Effector CD8-positive, alpha-beta T cell (primary cell): ENCODE measurements around the gene HIVEP3.
"Not testable (repeated sequence)": the region's sequence is repeated elsewhere in the genome, so short reads cannot be mapped to it uniquely, and the experiment has no call there.

Experiments
- DNase-seq: peaks from one replicate; lab custom pipeline; 2025; lab: John Stamatoyannopoulos, UW

The HIVEP3 gene

DNA sequence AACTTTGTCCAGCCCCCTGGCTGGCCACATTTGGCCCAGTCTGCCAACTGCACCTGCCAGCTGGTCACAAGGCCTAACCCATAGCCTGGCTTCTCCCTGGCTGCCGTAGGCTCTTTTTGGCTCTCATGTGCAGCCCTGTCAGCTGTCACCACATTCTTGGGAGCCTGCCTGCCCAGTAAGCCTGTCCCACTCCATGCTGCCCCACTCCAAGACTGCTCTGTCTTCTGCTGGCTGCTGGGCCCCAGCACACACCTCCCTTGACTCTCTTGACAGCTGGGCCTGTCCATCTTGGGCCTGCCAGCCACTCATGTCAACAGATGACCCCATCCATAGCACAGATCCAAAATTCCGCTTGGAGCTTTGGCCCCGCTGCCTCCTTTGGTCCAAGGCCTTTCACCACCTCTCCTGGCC, 360.0 kb downstream of the HIVEP3 start:
- no peak for DNase-seq

DNA sequence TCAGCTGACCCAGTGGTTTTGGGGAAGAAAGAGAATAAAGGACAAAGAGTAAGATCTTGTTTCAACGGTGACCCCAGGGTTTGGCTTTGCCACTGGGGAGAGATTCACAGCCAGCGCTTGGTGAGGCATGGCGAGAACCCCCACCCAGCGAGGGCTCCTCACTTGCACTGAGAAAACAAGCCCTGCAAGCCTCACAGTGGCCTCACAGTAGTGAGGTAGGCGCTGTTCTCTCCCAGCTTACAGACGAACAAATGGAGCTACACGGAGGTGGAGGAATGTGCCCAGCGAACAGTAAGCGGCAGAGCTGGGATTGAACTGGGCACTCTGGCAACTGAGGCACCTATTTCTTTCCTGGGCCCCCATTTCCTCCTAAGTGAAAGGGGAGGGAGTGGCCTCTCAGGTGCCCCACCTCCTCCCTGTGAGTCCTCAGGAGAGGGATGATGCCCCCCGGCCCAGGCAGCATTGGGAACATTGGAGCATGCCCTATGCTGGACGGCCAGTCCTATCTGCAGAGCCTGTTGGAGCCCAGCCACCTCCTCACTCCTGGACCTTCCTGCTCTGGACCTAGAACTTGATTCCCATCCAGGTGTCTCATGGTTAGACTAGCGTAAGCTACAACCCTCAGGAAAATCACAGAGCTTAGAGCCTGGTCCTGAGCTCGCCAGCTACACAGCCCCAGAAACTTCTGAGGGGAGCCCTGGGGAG, 360.8 kb downstream of the HIVEP3 start:
- DNase-seq, result no peak

DNA sequence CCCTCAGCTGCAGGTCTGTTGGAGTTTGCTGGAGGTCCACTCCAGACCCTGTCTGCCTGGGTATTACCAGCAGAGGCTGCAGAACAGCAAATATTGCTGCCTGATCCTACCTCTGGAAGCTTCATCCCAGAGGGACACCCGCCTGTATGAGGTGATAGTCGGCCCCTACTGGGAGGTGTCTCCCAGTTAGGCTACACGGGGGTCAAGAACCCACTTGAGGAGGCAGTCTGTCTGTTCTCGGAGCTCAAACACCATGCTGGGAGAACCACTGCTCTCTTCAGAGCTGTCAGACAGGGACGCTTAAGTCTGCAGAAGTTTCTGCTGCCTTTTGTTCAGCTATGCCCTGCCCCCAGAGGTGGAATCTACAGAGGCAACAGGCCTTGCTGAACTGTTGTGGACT, 364.0 kb downstream of the HIVEP3 start:
- not testable (repeated sequence) for DNase-seq

DNA sequence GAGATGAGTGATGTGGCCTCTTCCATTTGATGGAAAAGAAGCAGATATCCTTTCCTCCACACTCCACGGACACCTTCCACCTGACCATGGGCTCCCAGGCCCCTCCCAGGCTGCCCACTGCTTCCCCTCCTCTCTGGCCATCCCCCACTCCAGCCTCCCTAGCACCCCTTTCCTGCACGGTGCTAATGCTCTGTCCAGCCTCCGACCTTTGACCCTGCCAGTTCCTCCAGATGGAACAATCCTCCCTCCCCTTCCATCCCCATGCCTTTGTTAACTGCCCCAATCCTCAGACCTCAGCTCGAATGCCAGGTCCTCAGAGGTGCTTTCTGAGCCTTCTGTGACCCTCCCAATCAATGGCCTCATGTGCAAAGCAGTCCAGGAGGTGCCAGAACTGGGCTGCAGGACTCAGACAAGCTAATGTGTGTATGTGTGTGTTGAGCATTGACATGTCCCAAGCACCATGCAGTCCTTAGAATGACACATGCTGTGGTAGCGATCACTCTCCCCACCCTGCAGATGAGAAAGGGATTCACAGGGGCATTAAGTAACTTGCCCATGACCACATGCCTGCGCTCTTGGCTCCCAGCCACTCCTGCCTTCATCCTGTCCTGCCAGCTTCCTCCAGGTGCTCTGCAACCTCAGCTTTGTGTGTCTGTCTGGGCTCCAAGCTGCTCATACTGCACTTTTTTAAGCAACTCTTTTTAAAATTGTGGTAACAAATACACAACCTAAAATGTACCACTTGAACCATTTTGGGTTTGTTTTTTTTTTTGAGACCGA, 370.8 kb downstream of the HIVEP3 start:
- DNase-seq, result no peak

DNA sequence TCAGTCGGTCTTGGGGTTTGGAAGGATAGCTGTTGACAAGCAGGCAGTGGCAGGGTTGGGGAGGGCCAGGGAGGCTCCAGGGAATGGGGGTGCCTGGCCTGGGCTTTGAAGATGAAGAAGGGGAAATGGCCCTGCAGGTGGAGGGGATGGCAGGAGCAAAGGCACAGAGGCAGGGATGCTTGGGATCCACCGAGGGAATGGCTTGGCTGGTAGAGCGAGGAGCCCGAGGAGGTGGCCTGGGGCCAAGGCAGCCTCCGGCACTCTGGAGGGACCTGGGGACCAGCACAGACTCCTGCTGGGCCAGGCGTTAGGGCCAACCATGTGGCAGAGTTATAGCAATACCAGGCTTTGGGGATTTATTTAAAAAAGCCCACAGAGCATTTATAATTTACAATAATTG, 371.4 kb downstream of the HIVEP3 start:
- DNase-seq, result no peak

DNA sequence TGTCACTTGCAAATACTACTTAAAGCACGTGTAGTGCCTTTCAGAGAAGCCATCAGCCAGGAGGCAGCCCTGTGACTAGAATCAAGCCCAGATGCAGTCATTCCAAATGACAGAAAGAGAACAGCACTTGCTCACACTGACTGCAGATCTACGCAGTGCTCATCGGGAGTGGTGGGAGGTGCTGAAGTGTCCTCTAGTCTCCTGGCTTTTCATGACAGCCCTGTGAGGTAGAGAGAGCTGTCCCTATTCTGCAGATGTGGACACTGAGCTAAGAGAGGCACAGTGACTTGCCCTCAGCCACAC, 371.9 kb downstream of the HIVEP3 start:
- DNase-seq, result no peak

DNA sequence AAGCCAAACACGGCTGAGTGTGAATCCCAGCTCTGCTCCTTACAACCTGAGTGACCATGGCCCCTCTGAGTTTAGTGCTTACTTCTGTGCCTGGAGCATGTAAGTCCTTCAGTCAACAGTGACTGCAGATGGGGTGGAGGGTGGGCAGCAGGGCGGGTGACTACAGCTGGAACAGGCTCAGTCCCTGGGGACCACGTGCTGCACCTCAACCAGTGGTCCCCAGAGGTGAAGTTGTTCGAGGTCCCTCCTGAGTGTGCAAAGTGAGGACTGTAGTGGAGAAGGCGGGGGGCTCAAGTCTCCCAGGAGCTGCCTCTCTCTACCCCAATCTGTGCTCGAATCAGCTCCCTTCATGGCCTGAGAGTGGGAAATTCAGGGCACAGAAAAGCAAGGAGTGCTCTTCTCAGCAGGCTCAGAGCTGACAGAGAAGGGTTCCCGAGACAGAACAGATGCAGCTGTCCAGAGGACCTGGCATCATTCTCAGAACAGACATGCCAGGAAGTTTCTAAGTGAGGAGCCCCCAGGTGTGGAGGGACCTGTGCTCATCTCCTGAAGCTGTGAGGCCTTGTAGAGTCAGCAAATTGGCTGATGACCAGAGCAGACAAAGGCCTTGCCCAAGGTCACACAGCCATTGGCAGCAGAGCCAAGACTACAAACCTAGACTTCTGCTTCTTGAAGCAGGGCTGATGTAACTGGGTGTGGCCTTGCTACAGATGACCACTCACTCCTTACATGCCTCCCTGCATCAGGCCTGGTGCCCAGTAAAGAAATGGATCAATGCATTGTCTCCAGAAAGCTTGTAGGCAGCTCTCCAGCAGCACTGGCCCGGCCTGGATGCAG, 372.5 kb downstream of the HIVEP3 start:
- no peak for DNase-seq

DNA sequence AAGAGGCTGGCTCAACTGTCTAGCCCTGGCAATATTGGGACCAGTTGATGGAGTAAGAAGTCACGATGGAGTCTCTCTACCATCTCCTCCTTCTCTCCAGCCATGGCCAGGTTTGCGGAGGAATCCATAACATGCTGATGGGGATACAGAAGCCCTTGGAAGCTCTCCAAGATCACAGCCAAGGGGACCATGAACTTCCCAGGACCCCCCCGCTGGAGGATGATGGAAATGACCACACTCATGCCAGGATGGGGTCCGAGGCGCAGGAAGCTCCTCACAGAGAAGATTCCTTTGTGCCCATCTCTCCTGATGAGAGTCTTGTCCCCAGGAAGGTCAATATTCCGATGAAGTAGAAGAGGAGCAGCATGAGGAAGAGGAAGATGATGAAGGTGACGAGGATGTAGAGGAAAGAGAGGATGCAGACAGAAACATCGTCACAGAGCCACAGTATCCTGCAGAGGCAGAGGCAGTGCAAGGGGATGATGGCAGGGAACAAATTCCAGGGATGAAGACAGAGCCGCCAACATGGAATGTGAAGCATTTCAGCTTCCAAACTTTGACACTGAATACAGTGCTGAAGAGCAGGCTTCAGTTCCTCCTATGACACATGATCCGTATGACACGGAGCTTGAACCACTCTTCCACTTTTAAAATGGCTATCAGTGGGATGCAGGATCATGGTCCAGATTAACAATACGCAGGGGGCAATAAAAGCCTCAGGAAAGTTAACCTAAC, 376.4 kb downstream of the HIVEP3 start:
- DNase-seq, result no peak

DNA sequence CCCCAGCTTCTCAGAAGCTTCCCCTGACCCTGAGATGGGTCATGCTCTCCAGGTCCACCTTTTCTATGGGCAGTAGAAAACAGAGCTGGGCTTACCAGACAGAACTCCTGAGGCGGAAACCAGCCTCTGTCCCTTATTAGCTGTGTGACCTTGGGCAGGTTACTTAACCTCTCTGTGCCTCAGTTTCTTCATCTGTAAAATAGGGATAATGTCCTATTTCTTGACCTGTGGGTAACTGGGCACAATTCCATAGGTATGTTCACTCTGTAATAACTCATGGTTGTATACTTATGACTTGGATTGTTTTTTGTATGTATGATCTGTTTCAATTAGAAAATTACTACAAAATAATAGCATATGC, 377.1 kb downstream of the HIVEP3 start:
- DNase-seq, result no peak

DNA sequence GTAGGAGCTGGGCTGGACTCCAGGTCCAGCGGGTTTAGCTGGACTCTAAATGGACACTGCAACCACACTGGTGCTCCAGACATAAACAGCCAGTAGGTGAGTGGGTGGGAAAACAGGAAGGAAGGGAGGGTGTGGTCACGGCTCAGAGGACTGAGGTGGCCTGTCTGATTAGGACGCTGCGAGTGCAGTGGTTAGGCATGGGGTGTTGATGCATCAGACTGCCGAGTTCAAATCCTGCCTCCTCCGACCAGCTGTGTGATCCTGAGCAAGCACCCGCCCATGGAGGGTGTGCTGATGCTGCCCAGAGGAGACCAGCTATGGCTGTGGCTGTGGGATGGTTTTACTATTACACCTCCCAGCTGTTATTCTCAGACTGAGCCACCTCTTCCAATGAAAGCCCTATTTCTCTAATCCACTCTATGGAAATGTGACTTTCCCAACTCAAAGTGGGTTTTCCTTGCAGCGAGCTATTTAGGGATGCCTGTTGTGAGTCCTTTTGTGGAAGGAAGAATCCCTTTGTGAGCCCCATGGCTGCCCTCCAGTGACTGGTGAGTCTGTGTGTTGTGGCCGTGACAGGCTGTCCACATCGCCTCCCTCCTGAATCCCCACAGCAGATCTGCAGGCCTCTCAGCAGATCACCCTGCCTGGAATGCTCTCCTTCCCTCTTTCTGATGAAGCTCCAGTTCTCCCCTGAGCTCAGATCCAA, 377.7 kb downstream of the HIVEP3 start:
- no peak for DNase-seq

DNA sequence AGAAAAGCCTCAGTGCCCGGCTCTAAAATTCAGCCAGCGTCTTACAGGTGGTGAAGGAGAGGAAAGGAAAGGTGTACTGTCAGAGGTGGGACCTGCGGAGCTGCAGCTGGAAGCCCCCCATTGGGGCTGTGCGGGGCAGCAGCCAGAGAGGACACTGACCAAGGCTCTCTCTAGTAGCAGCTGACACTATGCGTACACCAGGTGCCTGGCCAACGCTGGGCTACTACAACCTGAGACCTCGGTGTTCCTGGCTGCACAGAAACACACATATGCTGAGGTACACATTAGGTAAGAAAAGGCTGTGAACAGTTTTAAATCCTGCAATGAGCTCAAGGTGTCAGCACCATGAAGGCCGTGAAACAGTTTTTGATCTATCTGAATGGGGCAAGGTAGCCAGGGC, 378.7 kb downstream of the HIVEP3 start:
- no peak for DNase-seq

DNA sequence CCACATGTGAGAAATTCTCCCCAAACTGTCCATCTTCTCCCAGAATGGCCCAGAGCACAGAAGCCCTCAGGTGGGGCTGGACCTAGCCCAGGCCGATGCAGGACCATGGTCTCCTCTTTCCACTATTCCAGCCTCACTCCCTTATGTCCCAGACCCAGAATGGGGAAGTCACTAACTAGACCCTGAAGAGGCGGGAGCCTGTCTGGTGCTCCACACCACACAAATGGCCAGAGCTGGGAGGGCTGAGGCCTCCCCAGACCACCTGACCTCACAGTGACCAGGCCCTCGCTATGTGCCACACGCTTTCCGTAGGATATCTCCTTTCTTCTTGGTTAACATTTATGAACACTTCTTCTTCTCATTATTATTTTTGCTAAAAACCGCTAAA, 379.3 kb downstream of the HIVEP3 start:
- DNase-seq, result no peak

DNA sequence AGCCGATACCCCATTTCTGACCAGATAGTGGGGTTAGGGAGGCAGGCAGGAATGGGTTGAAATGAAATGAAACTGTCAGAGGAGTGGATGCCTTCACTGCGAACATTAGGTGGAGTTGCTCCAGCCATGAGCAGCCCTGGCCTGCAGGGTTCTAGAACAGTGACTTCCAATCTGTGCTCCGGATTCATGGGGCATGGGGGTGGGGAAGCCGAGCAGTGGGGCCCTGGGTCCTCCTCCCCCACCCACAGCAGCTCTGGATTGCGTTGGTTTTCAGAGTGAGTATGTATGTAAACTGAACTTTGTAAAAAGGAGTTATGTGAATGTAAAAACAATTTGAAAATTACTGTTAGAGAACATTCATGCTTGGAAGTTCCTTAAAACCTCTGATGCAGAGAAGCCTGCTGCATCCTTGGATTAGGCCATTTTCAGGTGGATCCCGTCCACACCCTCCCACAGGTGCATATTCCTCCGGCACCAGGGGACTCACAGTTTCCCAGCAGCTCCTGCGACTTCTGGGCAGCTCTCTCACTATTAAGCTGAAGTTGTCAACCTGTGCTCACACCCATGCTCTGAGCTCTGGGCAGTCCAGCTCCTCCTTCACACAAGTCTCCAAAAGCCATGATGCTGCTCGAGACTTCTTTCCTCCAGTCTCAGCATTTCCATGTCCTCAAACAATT, 379.8 kb downstream of the HIVEP3 start:
- no peak for DNase-seq

DNA sequence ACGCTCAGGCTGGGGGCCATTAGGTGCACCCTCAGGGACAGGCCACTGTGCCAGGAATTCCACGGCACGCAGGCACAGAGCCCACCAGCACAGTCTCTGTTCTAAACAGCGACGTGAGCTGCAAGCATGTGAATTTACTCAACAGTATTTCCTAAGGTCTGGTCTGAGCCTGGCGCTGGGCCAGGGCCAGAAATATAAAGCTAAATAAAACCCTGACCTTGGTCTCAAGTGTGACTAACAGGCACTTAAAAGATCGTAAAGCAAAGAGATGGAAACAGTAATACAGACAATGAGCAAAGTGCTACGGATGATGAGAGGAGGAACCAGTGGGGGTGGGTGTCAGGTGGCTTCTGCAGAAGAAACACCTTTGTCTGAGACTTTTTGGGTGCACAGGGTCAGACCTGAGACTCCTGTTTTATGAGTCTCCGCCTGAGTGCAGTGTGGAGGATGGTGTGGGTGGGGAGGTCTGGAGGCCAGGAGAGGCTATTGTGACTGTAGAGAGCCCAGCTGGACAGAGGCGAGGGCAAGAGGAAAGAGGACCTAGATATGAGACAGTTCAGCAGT, 380.9 kb downstream of the HIVEP3 start:
- no peak for DNase-seq

DNA sequence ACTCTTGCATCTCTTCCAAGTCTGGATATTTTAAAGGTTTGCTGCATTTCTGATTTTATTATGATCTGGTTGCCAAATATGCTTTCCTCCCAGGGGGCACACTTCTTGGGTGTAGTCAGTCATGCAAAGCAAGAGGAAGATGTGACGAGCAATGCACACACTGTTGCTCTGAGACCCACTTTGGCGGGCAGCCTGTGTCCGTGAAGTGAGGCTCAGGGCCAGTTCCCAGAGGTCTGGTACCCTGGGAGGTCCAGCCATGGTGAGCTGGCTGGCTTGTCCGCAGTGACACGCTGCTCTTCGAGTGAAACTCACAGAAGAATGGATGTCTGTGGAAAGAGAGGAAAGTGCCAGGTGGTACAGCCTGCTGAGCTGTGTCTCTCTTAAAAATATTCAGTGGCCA, 381.5 kb downstream of the HIVEP3 start:
- DNase-seq, result no peak

DNA sequence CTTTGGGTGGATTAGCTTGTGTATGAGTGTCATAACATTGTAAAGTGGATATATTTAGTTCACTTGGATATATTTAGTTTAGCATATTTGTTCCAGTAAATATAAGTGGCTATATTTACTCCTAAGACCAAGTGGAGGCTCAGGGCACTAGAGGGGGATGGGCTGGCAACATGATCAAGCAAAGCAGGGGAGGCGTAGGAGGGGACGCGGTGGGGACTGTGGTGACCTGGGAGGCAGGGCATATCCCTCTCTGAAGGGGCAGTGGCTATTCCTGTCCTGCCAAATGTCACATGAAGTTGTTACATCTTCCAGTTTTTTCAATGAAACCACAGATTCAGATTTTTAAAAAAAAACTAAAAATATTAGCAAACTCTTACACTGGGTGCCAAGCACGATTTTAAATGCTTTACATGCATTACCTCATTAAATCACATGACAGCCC, 382.3 kb downstream of the HIVEP3 start:
- no peak for DNase-seq

DNA sequence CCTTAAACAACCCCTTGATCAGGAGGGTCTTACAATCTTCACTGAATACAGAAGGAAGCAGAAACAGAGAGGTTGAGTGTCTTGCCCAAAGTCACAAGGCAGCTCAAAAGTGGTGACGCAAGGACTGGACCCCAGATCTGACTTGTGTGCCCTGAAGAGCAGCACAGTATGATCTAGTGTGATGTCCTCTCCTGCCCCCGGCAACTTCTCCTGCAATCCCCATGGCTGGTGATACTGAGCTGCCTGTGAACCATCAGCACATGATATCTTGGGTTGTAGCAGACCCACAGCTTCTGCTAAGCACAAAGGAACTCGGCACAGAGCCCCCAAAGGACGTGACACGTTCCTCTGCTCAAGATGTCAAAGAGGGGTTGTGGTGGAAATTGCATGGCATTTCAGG, 383.0 kb downstream of the HIVEP3 start:
- DNase-seq, result no peak

DNA sequence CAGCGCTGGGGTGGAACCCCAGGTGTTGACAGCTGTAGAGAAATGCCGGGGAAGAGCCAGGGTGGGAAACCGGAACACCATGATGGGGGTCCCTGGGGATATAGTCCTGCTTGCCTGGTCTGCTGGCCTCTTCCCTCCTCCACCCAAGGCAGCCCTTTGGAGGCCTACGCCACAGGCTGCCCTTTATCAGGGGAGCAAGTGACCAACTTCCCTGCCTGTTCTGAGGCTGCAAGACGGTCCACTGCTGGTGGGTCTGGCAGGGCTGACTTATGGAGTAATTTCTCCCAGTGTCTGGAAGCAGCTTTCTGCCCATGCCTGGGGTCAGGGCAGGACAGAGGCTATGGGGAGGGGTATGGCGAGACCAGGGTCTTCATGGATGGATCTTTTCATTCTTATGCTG, 383.4 kb downstream of the HIVEP3 start:
- DNase-seq, result no peak

DNA sequence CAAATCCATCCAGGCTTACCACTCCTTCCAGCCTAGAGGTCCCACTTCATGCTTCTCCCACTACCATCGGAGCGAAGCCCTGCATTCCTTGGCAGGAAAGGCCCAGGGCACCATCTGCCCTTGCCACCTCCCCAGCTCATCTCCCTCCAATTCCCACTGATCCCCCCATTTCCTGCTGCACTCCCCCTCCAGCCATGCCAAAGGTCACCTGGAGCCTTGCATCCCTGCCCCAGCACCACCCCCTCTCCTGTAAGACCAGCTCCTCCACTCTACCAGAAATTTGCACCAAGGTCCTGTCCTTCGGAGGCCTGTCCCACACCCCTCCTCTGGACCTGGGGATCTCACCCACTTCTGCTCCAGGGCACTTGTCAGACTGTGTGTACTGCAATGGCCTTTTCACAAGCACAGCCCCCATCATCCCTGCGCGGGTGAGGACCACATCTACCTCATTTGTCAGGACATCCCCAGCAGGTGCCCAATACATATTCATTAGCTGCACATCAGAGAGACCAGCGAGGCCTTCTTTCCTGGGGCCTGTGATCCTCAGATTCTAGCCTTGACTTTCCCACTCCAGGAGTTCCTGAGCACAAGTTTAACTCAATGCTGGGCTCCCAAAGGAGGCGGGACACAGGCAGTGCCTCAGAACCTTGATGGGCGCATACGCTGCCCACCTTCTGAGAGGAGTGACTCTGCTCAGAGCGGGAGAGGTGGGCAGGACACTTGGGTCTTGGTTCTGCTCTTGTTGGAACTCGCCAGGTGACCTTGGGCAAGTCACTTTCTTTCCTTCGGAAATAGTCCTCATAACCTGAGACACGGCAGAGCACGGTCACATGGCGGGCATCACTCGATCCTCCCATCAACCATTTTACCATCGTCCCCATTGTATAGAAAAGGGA, 384.3 kb downstream of the HIVEP3 start:
- DNase-seq, result no peak

DNA sequence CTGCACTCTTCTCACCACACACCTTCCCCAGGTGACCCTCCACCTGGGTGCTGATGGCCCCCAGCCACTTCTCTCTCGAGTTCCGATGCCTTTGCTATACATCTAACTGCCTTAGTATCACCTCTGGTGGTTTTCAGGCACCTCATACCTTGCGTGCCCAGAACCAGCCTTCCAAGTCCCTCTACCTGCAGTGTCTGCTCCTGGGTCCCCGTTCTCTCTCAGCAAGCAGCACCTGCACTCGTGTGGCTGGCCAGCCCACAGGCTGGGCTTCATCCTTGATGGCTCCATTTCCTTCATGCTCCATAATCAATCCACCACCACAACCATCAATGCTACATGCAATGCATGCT, 385.0 kb downstream of the HIVEP3 start:
- no peak for DNase-seq
